Thyroid gland (tissue), 4 donors: ENCODE results near the gene GOLGA6L7. TPM values are rescaled to one million over a fixed set of nuclear protein-coding genes. Genes with fewer than 3 reads are reported as not detected.
"Not testable (repeated sequence)": the region's sequence is repeated elsewhere in the genome, so short reads cannot be mapped to it uniquely, and the experiment has no call there.

Experiments
- DNase-seq, 2 donors: peaks; one replicate each; pipeline ENCODE4 v3.0.0-alpha.2; 2019
- H3K27ac ChIP-seq, 3 donors: fragments of 200-600 bp; sonication (generic); 1 replicate in 2 of 3; 2 replicates in 1 of 3; pipeline ENCODE4 v1.5.1; 2016 to 2019; ENCODE audit warnings: mild to moderate bottlenecking in 1 of 3, moderate library complexity in 1 of 3
- H3K27me3 ChIP-seq: fragments of 200-600 bp; sonication (generic); one replicate; pipeline ENCODE4 v1.5.1; 2019
- H3K36me3 ChIP-seq, 2 donors: fragments of 200-600 bp; sonication (generic); one replicate each; pipeline ENCODE4 v1.5.1; 2016 to 2019
- H3K4me1 ChIP-seq, 2 donors: fragments of 200-600 bp; sonication (generic); one replicate each; pipeline ENCODE4 v1.5.1; 2017 to 2019
- H3K4me3 ChIP-seq, 3 donors: fragments of 200-600 bp; sonication (generic); replicated peaks in 1 of 3; 1 replicate in 2 of 3; 2 replicates in 1 of 3; pipeline ENCODE4 v1.5.1; 2016; ENCODE audit warnings: mild to moderate bottlenecking in 1 of 3
- H3K9me3 ChIP-seq: fragments of 200-600 bp; sonication (generic); one replicate; pipeline ENCODE4 v1.5.1; 2017
- POLR2A ChIP-seq, 2 donors: fragments of 450-650 bp; IDR thresholded peaks; one replicate each; pipeline ENCODE4 v1.6.1; 2017; ENCODE audit warnings: antibody characterized with exemption in 2 of 2, mild to moderate bottlenecking in 2 of 2, moderate library complexity in 1 of 2
- WGBS, 2 donors: methylation state at CpG; one replicate each; pipeline ENCODE4 v1.1.5; 2017; 5-methylcytosine and 5-hydroxymethylcytosine counted together
- intact Hi-C: fragments of 100-400 bp; cut with DNase I; formaldehyde crosslinking; loops from one replicate; pipeline ENCODE4 v1.15.1; 2023
- total RNA-seq, 4 donors: library from RNA; depleted of rRNA; stranded (reverse); fragments of >200 nt; gene quantifications; one replicate each; pipeline ENCODE4 v1.2.3, GENCODE V29; 2016
- TF ChIP-seq, protein P1 (sequence below), 6 experiments: fragments of 200-600 bp in 3 of 6; fragments of 450-650 bp in 3 of 6; sonication (generic) in 3 of 6; IDR thresholded peaks; one replicate each; pipeline ENCODE4 v1.5.1; 2016 to 2019; ENCODE audit warnings: antibody characterized with exemption in 6 of 6, mild to moderate bottlenecking in 2 of 6, inconsistent platforms in 1 of 6, moderate library complexity in 1 of 6

Gene GOLGA6L7
- total RNA-seq, 4 donors from 2014 or later: not detected

GRCh38 chr15:28871168-28871567 is 22.7 kb upstream of the GOLGA6L7 start:
- DNase-seq: no peak
- intact Hi-C loops: no loop called here
- TF ChIP-seq POLR2A (IDR thresholded peaks at IDR 0.05): no peak
- TF ChIP-seq, protein P1, sequence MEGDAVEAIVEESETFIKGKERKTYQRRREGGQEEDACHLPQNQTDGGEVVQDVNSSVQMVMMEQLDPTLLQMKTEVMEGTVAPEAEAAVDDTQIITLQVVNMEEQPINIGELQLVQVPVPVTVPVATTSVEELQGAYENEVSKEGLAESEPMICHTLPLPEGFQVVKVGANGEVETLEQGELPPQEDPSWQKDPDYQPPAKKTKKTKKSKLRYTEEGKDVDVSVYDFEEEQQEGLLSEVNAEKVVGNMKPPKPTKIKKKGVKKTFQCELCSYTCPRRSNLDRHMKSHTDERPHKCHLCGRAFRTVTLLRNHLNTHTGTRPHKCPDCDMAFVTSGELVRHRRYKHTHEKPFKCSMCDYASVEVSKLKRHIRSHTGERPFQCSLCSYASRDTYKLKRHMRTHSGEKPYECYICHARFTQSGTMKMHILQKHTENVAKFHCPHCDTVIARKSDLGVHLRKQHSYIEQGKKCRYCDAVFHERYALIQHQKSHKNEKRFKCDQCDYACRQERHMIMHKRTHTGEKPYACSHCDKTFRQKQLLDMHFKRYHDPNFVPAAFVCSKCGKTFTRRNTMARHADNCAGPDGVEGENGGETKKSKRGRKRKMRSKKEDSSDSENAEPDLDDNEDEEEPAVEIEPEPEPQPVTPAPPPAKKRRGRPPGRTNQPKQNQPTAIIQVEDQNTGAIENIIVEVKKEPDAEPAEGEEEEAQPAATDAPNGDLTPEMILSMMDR (IDR thresholded peaks at IDR 0.05): no peak
- Histone ChIP-seq H3K36me3 (no peaks in the 10 kb centered on the region), H3K4me1 (no peaks in the 10 kb centered on the region), H3K27me3 (no peaks in the 10 kb centered on the region), H3K4me3 (no peak overlapping the region), H3K27ac (no peak overlapping the region), H3K9me3 (no peaks in the 10 kb centered on the region)
- 86 to 95% methylated on average over 3 of the region's 3 CpGs for WGBS, 2 donors

DNA sequence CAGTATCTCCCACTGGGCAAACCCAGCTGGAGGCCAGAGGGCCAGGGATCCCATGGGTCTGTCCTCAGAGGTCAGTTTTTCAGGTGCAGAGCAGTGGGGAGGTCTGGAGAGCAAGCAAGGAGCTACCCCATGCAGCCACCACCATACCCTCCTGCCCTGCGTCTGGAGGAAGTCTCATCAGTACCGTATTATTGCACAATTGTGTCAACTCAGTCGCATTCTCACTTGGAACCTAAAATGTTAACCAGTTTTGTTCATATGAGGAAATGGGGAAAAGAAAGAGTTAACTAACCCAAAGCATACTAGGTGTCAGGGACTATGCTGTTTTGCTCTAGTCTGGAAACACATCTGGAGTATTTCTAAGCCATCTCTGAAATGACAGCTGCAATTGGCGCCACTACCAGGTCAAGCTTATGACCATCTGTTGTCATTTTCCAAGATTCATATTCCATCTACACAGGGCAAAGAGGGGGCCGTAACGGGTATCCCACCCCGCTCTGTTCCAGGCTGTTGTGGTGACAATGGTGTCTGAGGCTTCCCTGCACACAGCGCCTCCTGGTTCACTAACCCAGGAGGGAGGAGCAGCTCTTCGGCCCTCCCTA is 20.4 kb upstream of the GOLGA6L7 start:
- Histone ChIP-seq H3K4me3 (no peak overlapping the region), H3K27me3 (no peaks in the 10 kb centered on the region)
- TF ChIP-seq, protein P1 (IDR thresholded peaks at IDR 0.05): no peak
- no peak for TF ChIP-seq POLR2A (IDR thresholded peaks at IDR 0.05)

DNA sequence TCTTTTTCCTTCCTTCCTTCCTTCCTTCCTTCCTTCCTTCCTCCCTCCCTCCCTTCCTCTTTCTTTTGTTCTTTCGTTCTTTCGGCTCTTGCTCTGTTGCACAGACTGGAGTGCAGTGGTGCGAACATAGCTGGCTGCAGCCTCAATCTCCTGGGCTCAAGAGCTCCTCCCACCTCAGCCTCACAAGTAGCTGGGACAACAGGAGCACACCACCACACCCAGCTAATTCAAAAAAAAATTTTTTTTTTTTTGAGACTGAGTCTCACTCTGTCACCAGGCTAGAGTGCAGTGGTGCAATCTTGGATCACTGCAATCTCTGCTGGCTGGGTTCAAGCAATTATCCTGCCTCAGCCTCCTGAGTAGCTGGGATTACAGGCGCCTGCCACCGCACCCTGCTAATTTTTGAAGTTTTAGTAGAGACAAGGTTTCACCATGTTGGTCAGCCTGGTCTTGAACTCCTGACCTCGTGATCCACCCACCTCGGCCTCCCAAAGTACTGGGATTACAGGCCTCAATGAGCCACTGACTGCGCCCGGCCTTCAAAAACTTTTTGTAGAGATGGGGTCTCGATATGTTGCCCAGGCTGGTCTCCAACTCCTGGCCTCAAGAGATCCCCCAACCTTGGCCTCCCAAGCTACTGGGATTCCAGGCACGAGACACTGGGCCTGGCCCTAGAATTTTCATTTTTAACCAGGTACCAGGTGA is 13.3 kb upstream of the GOLGA6L7 start:
- intact Hi-C loops, DNase-seq: not testable (repeated sequence)

More for the DNA sequence above, 20.4 kb upstream of the GOLGA6L7 start:
- Histone ChIP-seq H3K36me3 (no peaks in the 10 kb centered on the region), H3K4me1 (no peaks in the 10 kb centered on the region), H3K27ac (no peak overlapping the region), H3K9me3 (no peaks in the 10 kb centered on the region)
- WGBS, 2 donors: 91% methylated on average over 9 of the region's 9 CpGs
- intact Hi-C loops: no loop called here
- no peak for DNase-seq

DNA sequence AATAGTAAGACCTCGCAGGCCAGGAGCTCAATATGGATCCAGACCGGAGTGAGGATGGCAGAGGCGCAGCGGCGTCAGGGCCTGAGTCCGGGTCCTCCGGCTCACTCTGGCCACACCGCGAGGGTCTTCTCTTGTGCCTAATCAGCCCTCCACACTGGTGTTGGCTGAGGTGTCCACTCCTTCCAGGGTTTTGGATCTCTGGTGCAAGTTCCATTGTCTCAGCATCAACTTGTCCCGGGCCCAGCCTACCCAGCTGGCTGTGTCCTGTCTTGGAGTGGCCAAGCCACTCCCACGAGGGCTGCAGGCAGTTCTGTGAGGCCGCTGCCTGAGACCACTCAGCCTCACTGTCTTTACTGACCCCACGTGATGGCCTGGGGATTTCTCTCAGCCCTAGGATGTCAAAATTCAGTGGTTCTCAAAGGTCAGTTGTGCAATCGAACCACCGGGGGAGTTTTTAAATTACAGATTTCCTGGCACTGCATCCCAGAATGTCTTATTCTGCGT is 12.6 kb upstream of the GOLGA6L7 start:
- Histone ChIP-seq H3K27ac (no peak overlapping the region), H3K27me3 (no peaks in the 10 kb centered on the region), H3K36me3 (no peaks in the 10 kb centered on the region), H3K4me3 (no peak overlapping the region), H3K9me3 (no peaks in the 10 kb centered on the region), H3K4me1 (no peaks in the 10 kb centered on the region)
- WGBS, 2 donors: 84 to 85% methylated on average over 15 to 16 of the region's 16 CpGs
- no peak for TF ChIP-seq POLR2A (IDR thresholded peaks at IDR 0.05)
- TF ChIP-seq, protein P1 (IDR thresholded peaks at IDR 0.05): no peak
- intact Hi-C loops: no loop called here
- no peak for DNase-seq

More for the DNA sequence above, 13.3 kb upstream of the GOLGA6L7 start:
- H3K36me3 ChIP-seq, H3K4me3 ChIP-seq, H3K9me3 ChIP-seq, H3K4me1 ChIP-seq, H3K27ac ChIP-seq, H3K27me3 ChIP-seq: not testable (repeated sequence)
- 93 to 94% methylated on average over 11 of the region's 11 CpGs for WGBS, 2 donors

DNA sequence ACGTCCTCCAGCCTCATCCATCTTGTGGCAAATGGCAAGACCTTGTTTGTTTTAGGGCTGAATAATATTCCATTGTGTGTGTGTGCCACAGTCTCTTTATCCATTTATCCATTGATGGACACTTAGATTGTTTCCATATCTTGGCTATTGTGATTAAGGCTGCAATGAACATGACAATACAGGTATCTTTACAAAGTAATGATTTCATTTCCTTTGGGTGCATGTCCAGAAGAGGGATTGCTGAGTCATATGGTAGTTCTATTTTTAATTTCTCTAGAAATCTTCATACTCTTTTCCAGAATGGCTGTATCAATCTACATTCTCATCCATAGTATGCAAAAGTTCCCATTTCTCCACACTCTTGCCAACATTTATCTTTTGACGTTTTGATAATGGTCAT is 6.1 kb upstream of the GOLGA6L7 start:
- H3K27me3 ChIP-seq, intact Hi-C loops, H3K27ac ChIP-seq, H3K9me3 ChIP-seq, H3K4me1 ChIP-seq, H3K4me3 ChIP-seq, H3K36me3 ChIP-seq, DNase-seq: not testable (repeated sequence)
- 84 to 93% methylated on average over 2 of the region's 2 CpGs for WGBS, 2 donors

DNA sequence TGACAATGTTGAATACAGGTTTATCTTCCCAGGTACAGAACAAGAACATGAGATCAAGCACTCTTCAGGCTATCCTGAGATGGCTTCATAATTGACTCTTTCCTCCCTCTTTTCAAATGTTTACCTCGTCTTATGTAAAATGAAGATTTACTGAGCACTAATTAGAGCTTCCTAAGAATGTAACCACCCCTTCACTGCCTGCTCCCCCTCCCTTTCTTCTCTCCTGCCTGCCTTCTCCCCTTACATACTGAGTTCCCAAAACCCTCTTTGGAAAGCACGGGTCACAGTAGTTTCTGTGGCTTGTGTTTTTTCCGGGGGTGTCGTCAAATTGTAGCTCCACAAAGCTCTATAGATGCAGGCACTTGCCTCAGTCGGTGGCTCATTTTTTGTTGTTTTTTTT is 5.2 kb upstream of the GOLGA6L7 start:
- H3K4me1 ChIP-seq: not testable (repeated sequence)
- 54 to 63% methylated on average over 5 of the region's 5 CpGs for WGBS, 2 donors

DNA sequence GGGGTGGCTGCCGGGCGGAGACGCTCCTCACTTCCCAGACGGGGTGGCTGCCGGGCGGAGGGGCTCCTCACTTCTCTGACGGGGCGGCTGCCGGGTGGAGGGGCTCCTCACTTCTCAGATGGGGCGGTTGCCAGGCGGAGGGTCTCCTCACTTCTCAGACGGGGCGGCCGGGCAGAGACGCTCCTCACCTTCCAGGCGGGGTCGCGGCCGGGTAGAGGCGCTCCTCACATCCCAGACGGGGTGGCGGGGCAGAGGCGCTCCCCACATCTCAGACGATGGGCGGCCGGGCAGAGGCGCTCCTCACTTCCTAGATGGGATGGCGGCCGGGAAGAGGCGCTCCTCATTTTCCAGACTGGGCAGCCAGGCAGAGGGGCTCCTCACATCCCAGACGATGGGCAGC is 1.3 kb upstream of the GOLGA6L7 start:
- WGBS, 2 donors: 96% methylated on average over 10 of the region's 31 CpGs; no CpG with 5 or more reads in 1 of the 2 donors
- intact Hi-C loops, H3K27me3 ChIP-seq, H3K4me3 ChIP-seq, DNase-seq, H3K36me3 ChIP-seq, H3K9me3 ChIP-seq, H3K4me1 ChIP-seq, H3K27ac ChIP-seq: not testable (repeated sequence)

More for the DNA sequence above, 5.2 kb upstream of the GOLGA6L7 start:
- H3K36me3 ChIP-seq, intact Hi-C loops, DNase-seq, H3K27ac ChIP-seq, H3K9me3 ChIP-seq, H3K27me3 ChIP-seq, H3K4me3 ChIP-seq: not testable (repeated sequence)

- H3K36me3 ChIP-seq, H3K4me3 ChIP-seq, H3K27ac ChIP-seq, H3K9me3 ChIP-seq, H3K4me1 ChIP-seq, DNase-seq, H3K27me3 ChIP-seq, intact Hi-C loops: not testable (repeated sequence)
- 97 to 100% methylated on average over 4 to 6 of the region's 17 CpGs for WGBS, 2 donors
These were observed 827 bp upstream of the GOLGA6L7 start for GRCh38 chr15:28849271-28849670.

GRCh38 chr15:28847959-28848358 is 485 bp downstream of the GOLGA6L7 start:
- H3K27me3 ChIP-seq, H3K4me3 ChIP-seq, H3K36me3 ChIP-seq, intact Hi-C loops, DNase-seq, H3K27ac ChIP-seq, H3K4me1 ChIP-seq, H3K9me3 ChIP-seq: not testable (repeated sequence)
- WGBS, 2 donors: 90 to 98% methylated on average over 9 of the region's 9 CpGs

GRCh38 chr15:28847247-28847646 is 1.2 kb downstream of the GOLGA6L7 start:
- H3K9me3 ChIP-seq, H3K4me1 ChIP-seq, H3K27me3 ChIP-seq, H3K4me3 ChIP-seq, H3K36me3 ChIP-seq, DNase-seq, intact Hi-C loops, H3K27ac ChIP-seq: not testable (repeated sequence)
- 66 to 69% methylated on average over 4 to 5 of the region's 5 CpGs for WGBS, 2 donors
